HepG2 (cell line): Measurements from ENCODE around the gene SNX30.

Experiments used
- ATM ChIP-seq: fragments of 450-650 bp; IDR thresholded peaks from 2 replicates; pipeline ENCODE4 v1.7.1; 2017; ENCODE audit warnings: mild to moderate bottlenecking, borderline replicate concordance
- MYC ChIP-seq: sonication (generic); formaldehyde crosslinking; IDR thresholded peaks from 2 replicates; pipeline ENCODE4 v1.9.0; 2021; ENCODE audit warnings: missing genetic modification reagents, borderline replicate concordance
- ZNF24 ChIP-seq: fragments of 450-650 bp; IDR thresholded peaks from 2 replicates; pipeline ENCODE4 v1.6.1; 2017; ENCODE audit warnings: antibody characterized with exemption, mild to moderate bottlenecking
- TF ChIP-seq, protein P1 (sequence below): IDR thresholded peaks from 2 replicates; pipeline ENCODE4 v1.6.1; 2016; ENCODE audit warnings: low read depth

GRCh38 chr9:112780450-112781036 lies 30.0 kb downstream of the SNX30 start:
- TF ChIP-seq MYC (no peak), ZNF24 (no peak), ATM (no peak)
- TF ChIP-seq, protein P1, sequence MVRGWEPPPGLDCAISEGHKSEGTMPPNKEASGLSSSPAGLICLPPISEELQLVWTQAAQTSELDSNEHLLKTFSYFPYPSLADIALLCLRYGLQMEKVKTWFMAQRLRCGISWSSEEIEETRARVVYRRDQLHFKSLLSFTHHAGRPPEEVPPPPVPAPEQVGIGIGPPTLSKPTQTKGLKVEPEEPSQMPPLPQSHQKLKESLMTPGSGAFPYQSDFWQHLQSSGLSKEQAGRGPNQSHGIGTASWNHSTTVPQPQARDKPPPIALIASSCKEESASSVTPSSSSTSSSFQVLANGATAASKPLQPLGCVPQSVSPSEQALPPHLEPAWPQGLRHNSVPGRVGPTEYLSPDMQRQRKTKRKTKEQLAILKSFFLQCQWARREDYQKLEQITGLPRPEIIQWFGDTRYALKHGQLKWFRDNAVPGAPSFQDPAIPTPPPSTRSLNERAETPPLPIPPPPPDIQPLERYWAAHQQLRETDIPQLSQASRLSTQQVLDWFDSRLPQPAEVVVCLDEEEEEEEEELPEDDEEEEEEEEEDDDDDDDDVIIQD = no peak
